GM19025 (cell line): ENCODE measurements around the gene BAIAP2L1.
"Not testable (repeated sequence)": the region's sequence is repeated elsewhere in the genome, so short reads cannot be mapped to it uniquely, and the experiment has no call there.

Experiments used
- ATAC-seq: cut with Tn5 transposase; IDR thresholded peaks from one replicate; pipeline ENCODE4 v1.9.1; 2021; ENCODE audit warnings: mild to moderate bottlenecking, low read depth, moderate library complexity; ENCODE audit not compliant: unreplicated experiment

The BAIAP2L1 gene

GRCh38 chr7:98400542-98401340 lies at the start of gene BAIAP2L1:
Gene BAIAP2L1, minus strand, starts transcription at chr7:98401090. Its CDS starts 238 bp downstream, at chr7:98400852.
- ATAC-seq, result peak; percentile 88

GRCh38 chr7:98448766-98449165 lies 47.9 kb upstream of the BAIAP2L1 start:
- ATAC-seq, result no peak

GRCh38 chr7:98440992-98441391 lies 40.1 kb upstream of the BAIAP2L1 start:
- not testable (repeated sequence) for ATAC-seq

- no peak for ATAC-seq
Observed at GRCh38 chr7:98439484-98439883, 38.6 kb upstream of the BAIAP2L1 start.

- ATAC-seq, result no peak
Observed at GRCh38 chr7:98434087-98434486, 33.2 kb upstream of the BAIAP2L1 start.

GRCh38 chr7:98429799-98430198 lies 28.9 kb upstream of the BAIAP2L1 start:
- ATAC-seq, result no peak

GRCh38 chr7:98423043-98423442 lies 22.2 kb upstream of the BAIAP2L1 start:
- no peak for ATAC-seq

- no peak for ATAC-seq
Observed at GRCh38 chr7:98420966-98421612, 20.2 kb upstream of the BAIAP2L1 start.

GRCh38 chr7:98419988-98420387 lies 19.1 kb upstream of the BAIAP2L1 start:
- not testable (repeated sequence) for ATAC-seq

- ATAC-seq, result not testable (repeated sequence)
Observed at GRCh38 chr7:98419316-98419691, 18.4 kb upstream of the BAIAP2L1 start.

- ATAC-seq, result no peak
Observed at GRCh38 chr7:98418636-98419315, 17.9 kb upstream of the BAIAP2L1 start.

GRCh38 chr7:98418271-98418635 lies 17.4 kb upstream of the BAIAP2L1 start:
- ATAC-seq, result no peak

- ATAC-seq, result not testable (repeated sequence)
Observed at GRCh38 chr7:98417604-98418270, 16.8 kb upstream of the BAIAP2L1 start.

GRCh38 chr7:98414205-98414900 lies 13.5 kb upstream of the BAIAP2L1 start:
- no peak for ATAC-seq

- not testable (repeated sequence) for ATAC-seq
Observed at GRCh38 chr7:98413655-98414054, 12.8 kb upstream of the BAIAP2L1 start.

- no peak for ATAC-seq
Observed at GRCh38 chr7:98409843-98410242, 9.0 kb upstream of the BAIAP2L1 start.

- not testable (repeated sequence) for ATAC-seq
Observed at GRCh38 chr7:98408146-98408545, 7.3 kb upstream of the BAIAP2L1 start.

- no peak for ATAC-seq
Observed at GRCh38 chr7:98406827-98407226, 5.9 kb upstream of the BAIAP2L1 start.

GRCh38 chr7:98404840-98405239 lies 4.0 kb upstream of the BAIAP2L1 start:
- no peak for ATAC-seq

- no peak for ATAC-seq
Observed at GRCh38 chr7:98399890-98400541, 874 bp downstream of the BAIAP2L1 start.
